Measurements from ENCODE around the gene FBXL14. TPM values are rescaled to one million over a fixed set of nuclear protein-coding genes. Genes with fewer than 3 reads are reported as not detected.
"Not testable (repeated sequence)": the region's sequence is repeated elsewhere in the genome, so short reads cannot be mapped to it uniquely, and the experiment has no call there.

FBXL14 gene
- total RNA-seq, 3 donors from 2014 or later (not counting 1 experiment from before 2014, with no cell fraction given), result 18.7 to 24.9 (median 22.8) TPM

DNA sequence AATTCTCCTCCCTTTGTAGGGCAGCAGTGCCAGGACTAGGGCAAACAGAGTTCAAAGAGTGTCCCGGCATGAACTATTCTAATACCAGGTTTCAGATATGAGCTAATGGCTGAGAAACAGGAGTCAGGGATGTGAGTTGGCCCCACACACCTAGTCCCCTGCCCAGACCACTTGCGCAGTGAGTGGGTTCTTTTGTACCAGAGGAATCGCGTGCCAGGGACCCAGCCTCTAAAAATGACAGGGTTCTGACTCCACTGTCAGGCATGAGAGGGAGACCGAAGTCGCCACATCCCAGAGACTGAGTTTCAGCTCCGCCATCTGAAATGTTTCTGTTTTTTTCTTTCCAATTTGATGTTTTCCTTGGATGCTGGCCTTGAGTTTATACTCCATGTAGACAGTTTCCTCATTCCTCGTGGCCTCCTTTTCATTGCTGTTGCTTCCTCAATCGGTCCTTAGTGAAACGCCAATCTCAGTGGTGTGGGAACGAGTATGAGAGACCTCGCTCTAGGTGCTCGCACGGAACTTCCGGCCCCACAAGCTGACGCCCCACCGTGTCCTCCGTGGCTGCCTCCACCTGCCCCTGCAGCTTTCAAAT lies 31.5 kb downstream of the FBXL14 start:
- Mint-ChIP-seq H3K27ac (no peak overlapping the region), H3K9me3 (no peaks in the 10 kb centered on the region), H3K36me3 (no peaks in the 10 kb centered on the region), H3K4me3 (no peak overlapping the region), H3K27me3 (ENCODE audit: low read depth in 2 of 2) (peaks cover 12 to 25% of the 10 kb centered on the region in 2 donors), H3K4me1 (no peaks in the 10 kb centered on the region)
- no peak for DNase-seq
- H3K4me1 ChIP-seq (ENCODE audit: control insufficient read depth, insufficient read depth, low read length), result no peaks in the 10 kb centered on the region
- no peak overlapping the region for H3K27ac ChIP-seq (ENCODE audit: low read length)
- no peak for ATAC-seq
- no peaks in the 10 kb centered on the region for H3K36me3 ChIP-seq (ENCODE audit: control insufficient read depth, insufficient read depth, low read length)
- TF ChIP-seq, protein P1, sequence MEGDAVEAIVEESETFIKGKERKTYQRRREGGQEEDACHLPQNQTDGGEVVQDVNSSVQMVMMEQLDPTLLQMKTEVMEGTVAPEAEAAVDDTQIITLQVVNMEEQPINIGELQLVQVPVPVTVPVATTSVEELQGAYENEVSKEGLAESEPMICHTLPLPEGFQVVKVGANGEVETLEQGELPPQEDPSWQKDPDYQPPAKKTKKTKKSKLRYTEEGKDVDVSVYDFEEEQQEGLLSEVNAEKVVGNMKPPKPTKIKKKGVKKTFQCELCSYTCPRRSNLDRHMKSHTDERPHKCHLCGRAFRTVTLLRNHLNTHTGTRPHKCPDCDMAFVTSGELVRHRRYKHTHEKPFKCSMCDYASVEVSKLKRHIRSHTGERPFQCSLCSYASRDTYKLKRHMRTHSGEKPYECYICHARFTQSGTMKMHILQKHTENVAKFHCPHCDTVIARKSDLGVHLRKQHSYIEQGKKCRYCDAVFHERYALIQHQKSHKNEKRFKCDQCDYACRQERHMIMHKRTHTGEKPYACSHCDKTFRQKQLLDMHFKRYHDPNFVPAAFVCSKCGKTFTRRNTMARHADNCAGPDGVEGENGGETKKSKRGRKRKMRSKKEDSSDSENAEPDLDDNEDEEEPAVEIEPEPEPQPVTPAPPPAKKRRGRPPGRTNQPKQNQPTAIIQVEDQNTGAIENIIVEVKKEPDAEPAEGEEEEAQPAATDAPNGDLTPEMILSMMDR (IDR thresholded peaks at IDR 0.05), result no peak
- no peak overlapping the region for H3K4me3 ChIP-seq (ENCODE audit: low read length)
- 91% methylated on average over 18 of the region's 18 CpGs for WGBS (ENCODE audit: insufficient coverage)
- no peaks in the 10 kb centered on the region for H3K9me3 ChIP-seq (ENCODE audit: control insufficient read depth, insufficient read depth, low read length)
- H3K27me3 ChIP-seq (ENCODE audit: control insufficient read depth, insufficient read depth, low read length), result no peaks in the 10 kb centered on the region
- intact Hi-C loops (cut with micrococcal nuclease), result no loop called here

DNA sequence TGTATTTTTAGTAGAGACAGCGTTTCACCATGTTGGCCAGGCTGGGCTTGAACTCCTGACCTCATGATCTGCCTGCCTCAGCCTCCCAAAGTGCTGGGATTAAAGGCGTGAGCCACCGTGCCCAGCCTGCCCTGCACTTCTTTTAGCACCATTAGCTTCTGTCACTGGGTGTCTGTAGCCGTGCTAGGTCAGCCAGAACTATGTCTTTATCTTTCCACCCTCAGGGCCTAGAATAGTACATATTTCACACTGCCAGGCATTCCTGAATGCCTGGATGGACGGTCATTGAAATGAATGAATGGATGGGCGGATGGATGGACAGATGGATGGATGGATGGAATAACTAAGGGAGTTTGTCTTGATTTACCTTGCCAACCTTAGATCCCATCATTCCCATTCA lies 33.7 kb downstream of the FBXL14 start:
- DNase-seq (no peak), ATAC-seq (no peak)
- TF ChIP-seq, protein P1 (IDR thresholded peaks at IDR 0.05), result no peak
- H3K4me3 Mint-ChIP-seq, result no peak overlapping the region
- Histone ChIP-seq H3K27ac (ENCODE audit: low read length) (no peak overlapping the region), H3K4me3 (ENCODE audit: low read length) (no peak overlapping the region), H3K27me3 (ENCODE audit: control insufficient read depth, insufficient read depth, low read length) (no peaks in the 10 kb centered on the region), H3K36me3 (ENCODE audit: control insufficient read depth, insufficient read depth, low read length) (no peaks in the 10 kb centered on the region), H3K9me3 (ENCODE audit: control insufficient read depth, insufficient read depth, low read length) (no peaks in the 10 kb centered on the region), H3K4me1 (ENCODE audit: control insufficient read depth, insufficient read depth, low read length) (no peaks in the 10 kb centered on the region)
- no peaks in the 10 kb centered on the region for H3K36me3 Mint-ChIP-seq
- no peak overlapping the region for H3K27ac Mint-ChIP-seq
- intact Hi-C loops (cut with micrococcal nuclease), result no loop called here
- H3K4me1 Mint-ChIP-seq, result no peaks in the 10 kb centered on the region
- H3K27me3 Mint-ChIP-seq (ENCODE audit: low read depth in 2 of 2), result peaks cover 11 to 22% of the 10 kb centered on the region in 2 donors
- WGBS (ENCODE audit: insufficient coverage), result 97% methylated on average over 6 of the region's 6 CpGs
- no peaks in the 10 kb centered on the region for H3K9me3 Mint-ChIP-seq

DNA sequence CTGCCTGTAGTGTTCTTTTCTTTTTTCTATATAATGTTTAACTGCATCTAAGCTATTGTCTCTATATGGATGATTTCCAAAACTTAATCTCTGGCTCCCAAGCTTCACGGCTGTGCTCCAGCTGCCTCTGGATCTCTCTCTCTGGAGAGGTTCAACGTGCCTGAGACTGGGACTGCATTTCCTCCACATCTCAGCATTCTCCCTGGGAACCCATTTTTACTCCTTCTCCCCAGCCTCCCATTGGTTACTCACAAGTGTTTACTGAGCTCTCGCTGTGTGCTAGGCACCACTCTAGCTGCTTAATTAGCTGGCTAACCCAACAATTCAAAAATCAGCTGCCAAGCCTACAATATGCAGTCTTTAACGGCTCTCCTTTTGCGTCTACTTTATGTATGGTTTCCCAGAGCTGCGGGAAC lies 34.7 kb downstream of the FBXL14 start:
- Mint-ChIP-seq H3K4me3 (no peak overlapping the region), H3K9me3 (no peaks in the 10 kb centered on the region), H3K27ac (no peak overlapping the region), H3K4me1 (no peaks in the 10 kb centered on the region), H3K36me3 (no peaks in the 10 kb centered on the region), H3K27me3 (ENCODE audit: low read depth in 2 of 2) (peaks cover 14 to 22% of the 10 kb centered on the region in 2 donors)
- Histone ChIP-seq H3K9me3 (ENCODE audit: control insufficient read depth, insufficient read depth, low read length) (no peaks in the 10 kb centered on the region), H3K27me3 (ENCODE audit: control insufficient read depth, insufficient read depth, low read length) (no peaks in the 10 kb centered on the region), H3K36me3 (ENCODE audit: control insufficient read depth, insufficient read depth, low read length) (no peaks in the 10 kb centered on the region), H3K4me3 (ENCODE audit: low read length) (no peak overlapping the region), H3K4me1 (ENCODE audit: control insufficient read depth, insufficient read depth, low read length) (no peaks in the 10 kb centered on the region), H3K27ac (ENCODE audit: low read length) (no peak overlapping the region)
- WGBS (ENCODE audit: insufficient coverage), result 78% methylated on average over 6 of the region's 6 CpGs
- intact Hi-C loops (cut with micrococcal nuclease), result no loop called here
- TF ChIP-seq, protein P1 (IDR thresholded peaks at IDR 0.05), result no peak
- DNase-seq (no peak), ATAC-seq (no peak)

DNA sequence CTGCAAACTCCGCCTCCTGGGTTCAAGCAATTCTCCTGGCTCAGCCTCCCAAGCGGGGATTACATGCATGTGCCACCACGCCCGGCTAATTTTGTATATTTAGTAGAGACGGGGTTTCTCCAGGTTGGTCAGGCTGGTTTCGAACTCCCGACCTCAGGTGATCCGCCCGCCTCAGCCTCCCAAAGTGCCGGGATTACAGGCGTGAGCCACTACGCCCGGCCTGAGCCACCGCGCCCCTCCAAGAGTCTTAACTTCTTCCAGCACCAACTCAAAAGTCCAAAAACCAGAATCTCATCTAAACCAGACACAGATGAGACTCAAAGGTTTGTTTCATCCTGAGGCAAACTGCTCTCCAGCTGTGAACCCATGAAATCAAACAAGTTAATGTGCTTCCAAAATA lies 36.3 kb downstream of the FBXL14 start:
- H3K27ac Mint-ChIP-seq; H3K27ac ChIP-seq (ENCODE audit: low read length); H3K4me3 Mint-ChIP-seq; H3K36me3 Mint-ChIP-seq; H3K4me1 Mint-ChIP-seq; ATAC-seq; H3K9me3 Mint-ChIP-seq; H3K4me3 ChIP-seq (ENCODE audit: low read length); H3K4me1 ChIP-seq (ENCODE audit: control insufficient read depth, insufficient read depth, low read length); H3K36me3 ChIP-seq (ENCODE audit: control insufficient read depth, insufficient read depth, low read length); H3K27me3 ChIP-seq (ENCODE audit: control insufficient read depth, insufficient read depth, low read length); H3K9me3 ChIP-seq (ENCODE audit: control insufficient read depth, insufficient read depth, low read length); intact Hi-C loops (cut with micrococcal nuclease); DNase-seq: not testable (repeated sequence)
- 88% methylated on average over 15 of the region's 15 CpGs for WGBS (ENCODE audit: insufficient coverage)
- H3K27me3 Mint-ChIP-seq (ENCODE audit: low read depth in 2 of 2), result peaks cover 21 to 30% of the 10 kb centered on the region in 2 donors
